ENCODE results near the gene TANGO6. TPM values are rescaled to one million over a fixed set of nuclear protein-coding genes. Genes with fewer than 3 reads are reported as not detected.

The TANGO6 gene
- 10 to 100 TPM; 37.3 to 55.4 TPM for total RNA-seq

DNA sequence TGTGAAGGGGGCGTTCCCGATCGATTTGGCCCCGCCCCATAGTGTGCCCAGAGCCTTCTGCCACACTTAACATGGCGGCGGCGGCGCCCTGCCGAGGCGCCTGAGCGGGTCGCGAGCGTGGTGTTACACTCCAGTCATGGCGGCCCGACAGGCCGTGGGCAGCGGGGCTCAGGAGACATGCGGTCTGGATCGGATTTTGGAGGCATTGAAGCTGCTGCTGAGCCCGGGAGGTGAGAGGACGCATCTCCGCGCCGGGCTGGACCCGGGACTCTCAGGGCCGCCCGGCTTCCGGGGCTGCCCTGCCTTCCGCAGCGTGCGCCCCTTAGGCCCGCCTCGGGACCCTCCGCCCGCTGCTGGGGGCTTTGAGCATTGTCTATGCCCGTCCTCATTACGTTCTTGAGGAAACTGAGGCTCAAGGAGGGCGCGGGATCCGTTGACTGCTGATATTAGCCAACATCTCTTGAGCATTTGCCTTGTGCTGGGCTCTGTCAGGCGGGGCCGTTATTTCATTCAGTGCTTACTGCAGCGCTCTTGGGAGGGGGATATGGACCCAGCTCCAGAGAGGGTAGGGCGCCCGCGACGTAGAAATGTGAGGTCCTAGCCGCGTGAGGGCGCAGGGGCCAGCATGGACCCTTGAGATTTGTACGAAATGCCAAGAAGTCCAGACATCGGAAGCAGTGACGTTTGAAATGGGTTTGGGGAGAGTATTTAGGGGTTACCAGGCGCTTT lies at the start of gene TANGO6:
Gene TANGO6 (plus strand): TSS at position 50 of the 729 bp plus-strand sequence. CDS start 87 bp downstream, at position 137.
- H3K4me1 ChIP-seq (ENCODE audit: control insufficient read depth in 1 of 2, low read depth in 2 of 2), result peaks cover 0 to 10% of the 10 kb centered on the region in 2 donors
- peak within 1 kb of the TSS; percentile 83 for H3K4me3 ChIP-seq
- H3K9me3 ChIP-seq, result no peaks in the 10 kb centered on the region
- DNase-seq (ENCODE audit: low spot score), result peak; percentile 68
- H3K36me3 ChIP-seq, result no peaks in the 10 kb centered on the region
- H3K27me3 ChIP-seq (replicated peaks; ENCODE audit: insufficient read depth), result no peaks in the 10 kb centered on the region
- ATAC-seq (ENCODE audit: insufficient number of reproducible peaks, low FRiP score, low read depth), result peak; percentile 79
- H3K27ac ChIP-seq, result peak within 1 kb of the TSS; percentile 72 to 81
- TF ChIP-seq, protein P1, sequence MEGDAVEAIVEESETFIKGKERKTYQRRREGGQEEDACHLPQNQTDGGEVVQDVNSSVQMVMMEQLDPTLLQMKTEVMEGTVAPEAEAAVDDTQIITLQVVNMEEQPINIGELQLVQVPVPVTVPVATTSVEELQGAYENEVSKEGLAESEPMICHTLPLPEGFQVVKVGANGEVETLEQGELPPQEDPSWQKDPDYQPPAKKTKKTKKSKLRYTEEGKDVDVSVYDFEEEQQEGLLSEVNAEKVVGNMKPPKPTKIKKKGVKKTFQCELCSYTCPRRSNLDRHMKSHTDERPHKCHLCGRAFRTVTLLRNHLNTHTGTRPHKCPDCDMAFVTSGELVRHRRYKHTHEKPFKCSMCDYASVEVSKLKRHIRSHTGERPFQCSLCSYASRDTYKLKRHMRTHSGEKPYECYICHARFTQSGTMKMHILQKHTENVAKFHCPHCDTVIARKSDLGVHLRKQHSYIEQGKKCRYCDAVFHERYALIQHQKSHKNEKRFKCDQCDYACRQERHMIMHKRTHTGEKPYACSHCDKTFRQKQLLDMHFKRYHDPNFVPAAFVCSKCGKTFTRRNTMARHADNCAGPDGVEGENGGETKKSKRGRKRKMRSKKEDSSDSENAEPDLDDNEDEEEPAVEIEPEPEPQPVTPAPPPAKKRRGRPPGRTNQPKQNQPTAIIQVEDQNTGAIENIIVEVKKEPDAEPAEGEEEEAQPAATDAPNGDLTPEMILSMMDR (IDR thresholded peaks at IDR 0.05), result no peak

DNA sequence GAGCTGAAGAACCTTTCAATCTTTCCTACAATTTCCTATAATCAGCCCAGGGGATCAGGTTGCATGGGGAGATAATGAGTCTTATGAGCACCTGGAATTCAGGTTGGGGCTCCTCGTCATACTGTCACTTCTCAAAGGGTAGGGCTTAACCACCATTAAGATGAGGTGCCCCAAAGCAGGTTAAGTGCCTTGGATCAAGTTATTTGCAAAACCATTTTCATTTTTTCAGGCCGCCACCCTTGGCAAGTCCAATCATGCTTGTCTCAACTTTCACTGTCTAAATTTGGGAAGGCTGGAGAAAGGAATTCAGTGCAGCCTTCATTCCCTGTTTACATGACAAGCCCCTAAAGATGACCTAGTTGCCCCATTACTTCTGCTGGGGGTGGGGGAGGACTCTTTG lies 44.9 kb upstream of the TANGO6 start:
- ATAC-seq (ENCODE audit: insufficient number of reproducible peaks, low FRiP score, low read depth), result no peak
- no peak overlapping the region for H3K4me3 ChIP-seq

DNA sequence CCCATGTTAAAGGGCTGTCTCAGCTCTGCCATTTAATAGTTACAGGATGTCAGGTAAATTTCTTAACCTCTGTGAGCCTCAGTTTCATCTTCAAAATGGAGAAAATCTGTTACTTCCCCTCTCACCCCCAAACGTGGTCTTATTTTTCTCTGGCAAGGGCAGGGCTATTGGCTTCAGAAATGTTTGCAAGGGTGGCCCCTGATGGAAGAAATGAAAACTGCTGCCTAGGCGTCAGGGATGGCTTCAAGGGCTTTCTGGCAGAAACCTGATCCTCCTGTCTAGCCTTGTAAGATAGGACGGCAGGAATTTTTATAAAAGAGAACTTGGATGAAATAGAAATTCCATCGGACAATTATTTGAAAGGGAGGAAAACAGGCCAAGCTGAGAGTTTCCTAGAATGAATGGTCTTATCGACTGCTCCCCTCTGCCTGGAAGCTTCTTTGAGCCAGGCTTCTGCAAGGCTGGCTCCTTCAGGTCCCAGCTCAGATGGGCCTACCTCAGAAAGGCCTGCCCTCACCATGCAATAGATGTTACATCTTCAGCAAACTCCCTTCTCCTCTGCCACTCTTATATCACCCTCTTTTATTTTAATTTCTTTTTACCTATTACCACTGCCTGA lies 43.0 kb upstream of the TANGO6 start:
- TF ChIP-seq, protein P1 (IDR thresholded peaks at IDR 0.05), result peak; percentile 39
- H3K4me1 ChIP-seq (ENCODE audit: control insufficient read depth in 1 of 2, low read depth in 2 of 2), result peaks cover 0 to 4% of the 10 kb centered on the region in 2 donors
- H3K9me3 ChIP-seq, result no peaks in the 10 kb centered on the region
- no peak overlapping the region for H3K4me3 ChIP-seq
- ATAC-seq (ENCODE audit: insufficient number of reproducible peaks, low FRiP score, low read depth) (no peak), DNase-seq (ENCODE audit: low spot score) (no peak)
- H3K27ac ChIP-seq, result no peak overlapping the region
- H3K36me3 ChIP-seq, result no peaks in the 10 kb centered on the region
- H3K27me3 ChIP-seq (replicated peaks; ENCODE audit: insufficient read depth), result no peaks in the 10 kb centered on the region

More for the DNA sequence above, 44.9 kb upstream of the TANGO6 start:
- no peak for DNase-seq (ENCODE audit: low spot score)
- TF ChIP-seq, protein P1 (IDR thresholded peaks at IDR 0.05), result no peak
- no peaks in the 10 kb centered on the region for H3K36me3 ChIP-seq
- H3K9me3 ChIP-seq, result no peaks in the 10 kb centered on the region
- no peak overlapping the region for H3K27ac ChIP-seq
- no peaks in the 10 kb centered on the region for H3K27me3 ChIP-seq (replicated peaks; ENCODE audit: insufficient read depth)
- peaks cover 0 to 4% of the 10 kb centered on the region in 2 donors for H3K4me1 ChIP-seq (ENCODE audit: control insufficient read depth in 1 of 2, low read depth in 2 of 2)

DNA sequence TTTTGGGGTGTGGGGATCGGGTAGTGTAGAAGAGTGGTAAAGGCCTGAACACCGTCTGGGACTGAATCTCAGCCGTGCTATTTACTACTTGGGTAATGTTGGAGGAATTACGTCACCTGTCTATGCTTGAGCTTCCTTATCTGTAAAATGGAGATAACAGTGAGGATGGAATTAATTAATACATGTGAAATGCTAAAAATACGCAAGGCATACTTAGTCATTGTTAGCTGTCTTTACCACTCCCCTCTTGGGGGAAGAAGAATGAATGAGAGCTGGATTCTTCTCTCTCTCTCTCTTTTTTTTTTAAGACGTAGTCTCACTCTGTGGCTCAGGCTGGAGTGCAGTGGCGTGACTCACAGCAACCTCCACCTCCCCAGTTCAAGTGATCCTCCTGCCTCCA lies 41.1 kb upstream of the TANGO6 start:
- TF ChIP-seq, protein P1 (IDR thresholded peaks at IDR 0.05), result no peak
- peaks cover 0 to 4% of the 10 kb centered on the region in 2 donors for H3K4me1 ChIP-seq (ENCODE audit: control insufficient read depth in 1 of 2, low read depth in 2 of 2)
- ATAC-seq (ENCODE audit: insufficient number of reproducible peaks, low FRiP score, low read depth) (no peak), DNase-seq (ENCODE audit: low spot score) (no peak)
- no peaks in the 10 kb centered on the region for H3K36me3 ChIP-seq
- H3K27me3 ChIP-seq (replicated peaks; ENCODE audit: insufficient read depth), result no peaks in the 10 kb centered on the region
- no peaks in the 10 kb centered on the region for H3K9me3 ChIP-seq
- no peak overlapping the region for H3K4me3 ChIP-seq
- no peak overlapping the region for H3K27ac ChIP-seq

DNA sequence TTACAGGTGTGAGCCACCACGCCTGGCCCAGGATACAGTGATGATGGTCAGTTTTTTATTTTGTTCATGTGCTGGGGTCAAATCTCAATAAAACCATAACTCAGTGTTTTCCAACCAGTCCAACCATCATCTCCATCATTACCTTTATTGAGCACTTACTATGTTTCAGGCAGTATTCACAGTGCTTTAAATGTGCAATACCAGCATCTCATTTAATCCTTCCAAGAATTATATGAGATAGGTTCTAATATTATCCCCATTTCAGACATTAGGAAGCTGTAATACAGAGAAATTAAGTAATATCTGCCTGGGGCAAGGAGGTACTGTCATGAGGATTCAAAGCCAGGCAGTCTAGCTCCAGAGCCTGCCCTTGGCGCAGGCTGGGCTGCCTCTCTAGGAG lies 36.9 kb upstream of the TANGO6 start:
- ATAC-seq (ENCODE audit: insufficient number of reproducible peaks, low FRiP score, low read depth) (no peak), DNase-seq (ENCODE audit: low spot score) (no peak)
- Histone ChIP-seq H3K27ac (no peak overlapping the region), H3K9me3 (no peaks in the 10 kb centered on the region), H3K4me1 (ENCODE audit: control insufficient read depth in 1 of 2, low read depth in 2 of 2) (no peaks in the 10 kb centered on the region), H3K36me3 (no peaks in the 10 kb centered on the region), H3K27me3 (replicated peaks; ENCODE audit: insufficient read depth) (no peaks in the 10 kb centered on the region), H3K4me3 (no peak overlapping the region)
- TF ChIP-seq, protein P1 (IDR thresholded peaks at IDR 0.05), result no peak
